ENCODE data around the gene HOXA7. TPM values are rescaled to one million over a fixed set of nuclear protein-coding genes. Genes with fewer than 3 reads are reported as not detected.

HOXA7 gene
- total and polyA plus RNA-seq, 12 donors, result 0.04 TPM; not detected in 11

- WGBS, 2 donors, result 19 to 23% methylated on average over 40 of the region's 40 CpGs
- H3K4me3 ChIP-seq, result peak overlapping the region in 2 of 10 donors; percentile 38 to 60
- no peaks in the 10 kb centered on the region for H3K36me3 ChIP-seq
- H3K9me3 ChIP-seq, result no peaks in the 10 kb centered on the region
- no peak overlapping the region for H3K27ac ChIP-seq
- intact Hi-C loops (cut with DNase I), result no loop called here
- peaks cover 0 to 68% (median 34%) of the 10 kb centered on the region in 9 donors for H3K4me1 ChIP-seq
- peaks cover 72 to 100% (median 100%) of the 10 kb centered on the region in 7 donors for H3K27me3 ChIP-seq
- DNase-seq (no peak), ATAC-seq (no peak)
- TF ChIP-seq CTCF (IDR thresholded peaks at IDR 0.05), result peak in 1 of 9 donors; percentile 3
Observed at GRCh38 chr7:27143950-27144780, 12.3 kb downstream of the HOXA7 start.

DNA sequence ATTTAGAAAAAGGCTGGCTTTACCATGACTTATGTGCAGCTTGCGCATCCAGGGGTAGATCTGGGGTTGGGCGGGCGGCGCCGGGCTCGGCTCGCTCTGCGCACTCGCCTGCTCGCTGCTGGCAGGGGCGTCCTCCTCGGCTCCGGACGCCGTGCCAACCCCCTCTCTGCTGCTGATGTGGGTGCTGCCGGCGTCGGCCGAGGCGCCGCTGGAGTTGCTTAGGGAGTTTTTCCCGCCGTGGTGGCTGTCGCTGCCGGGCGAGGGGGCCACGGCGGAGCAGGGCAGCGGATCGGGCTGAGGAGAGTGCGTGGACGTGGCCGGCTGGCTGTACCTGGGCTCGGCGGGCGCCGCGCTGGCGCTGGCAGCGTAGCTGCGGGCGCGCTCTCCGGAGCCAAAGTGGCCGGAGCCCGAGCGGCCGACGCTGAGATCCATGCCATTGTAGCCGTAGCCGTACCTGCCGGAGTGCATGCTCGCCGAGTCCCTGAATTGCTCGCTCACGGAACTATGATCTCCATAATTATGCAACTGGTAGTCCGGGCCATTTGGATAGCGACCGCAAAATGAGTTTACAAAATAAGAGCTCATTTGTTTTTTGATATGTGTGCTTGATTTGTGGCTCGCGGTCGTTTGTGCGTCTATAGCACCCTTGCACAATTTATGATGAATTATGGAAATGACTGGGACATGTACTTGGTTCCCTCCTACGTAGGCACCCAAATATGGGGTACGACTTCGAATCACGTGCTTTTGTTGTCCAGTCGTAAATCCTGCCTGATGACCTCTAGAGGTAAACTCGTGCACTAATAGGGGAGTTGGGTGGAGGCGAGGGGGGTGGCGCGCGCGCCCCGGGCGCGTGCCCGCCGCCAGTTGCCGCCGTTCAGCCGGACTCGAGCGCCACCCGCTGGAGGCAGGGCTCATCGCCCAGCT, 13.2 kb downstream of the HOXA7 start, which contains the start of gene HOXA5:
Gene HOXA5 (minus strand): TSS at position 659 of the 927 bp plus-strand sequence. CDS start 74 bp downstream, at position 585.
- DNase-seq, result no peak
- peak; percentile 7 to 62 (median 41) for TF ChIP-seq CTCF (IDR thresholded peaks at IDR 0.05)
- peaks cover 0 to 62% (median 33%) of the 10 kb centered on the region in 9 donors for H3K4me1 ChIP-seq
- peak within 1 kb of the TSS in 1 of 10 donors; percentile 56 for H3K27ac ChIP-seq
- intact Hi-C loops (cut with DNase I), result no loop called here
- H3K9me3 ChIP-seq, result no peaks in the 10 kb centered on the region
- H3K27me3 ChIP-seq, result peaks cover 67 to 100% (median 100%) of the 10 kb centered on the region in 7 donors
- ATAC-seq, result peak in 3 of 8 donors; percentile 34 to 50 (median 36)
- no peaks in the 10 kb centered on the region for H3K36me3 ChIP-seq
- 4 to 8% methylated on average over 77 to 86 of the region's 86 CpGs for WGBS, 2 donors
- H3K4me3 ChIP-seq, result peak within 1 kb of the TSS; percentile 10 to 60 (median 36)

DNA sequence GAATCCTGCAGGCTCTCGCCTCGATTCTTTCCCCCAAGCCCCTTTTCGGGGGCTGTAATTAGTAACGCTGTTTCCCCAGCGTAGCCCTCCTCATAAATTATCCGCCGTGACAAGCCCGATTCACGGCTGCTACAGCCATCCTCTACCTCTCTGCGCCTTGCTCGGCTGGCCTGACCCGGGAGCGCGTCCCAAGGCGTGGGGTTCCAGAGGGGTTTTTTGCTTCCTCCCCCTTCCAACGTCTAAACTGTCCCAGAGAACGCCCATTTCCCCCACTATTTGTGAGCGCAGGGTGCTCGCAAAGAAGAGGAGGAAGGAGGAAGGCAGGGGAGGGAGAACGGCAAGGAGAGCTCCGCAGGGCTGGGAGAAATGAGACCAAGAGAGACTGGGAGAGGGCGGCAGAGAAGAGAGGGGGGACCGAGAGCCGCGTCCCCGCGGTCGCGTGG, 13.9 kb downstream of the HOXA7 start:
- 7 to 8% methylated on average over 29 of the region's 29 CpGs for WGBS, 2 donors
- Histone ChIP-seq H3K4me3 (peak overlapping the region; percentile 10 to 60 (median 36)), H3K9me3 (no peaks in the 10 kb centered on the region), H3K27ac (peak overlapping the region in 1 of 10 donors; percentile 56), H3K4me1 (peaks cover 0 to 55% (median 26%) of the 10 kb centered on the region in 9 donors), H3K27me3 (peaks cover 60 to 100% (median 100%) of the 10 kb centered on the region in 7 donors), H3K36me3 (no peaks in the 10 kb centered on the region)
- DNase-seq, result no peak
- no peak for ATAC-seq
- intact Hi-C loops (cut with DNase I), result no loop called here
- TF ChIP-seq CTCF (IDR thresholded peaks at IDR 0.05), result no peak

All from heart right ventricle (tissue), 16 donors.